ENCODE results near the gene CAPN9. TPM values are rescaled to one million over a fixed set of nuclear protein-coding genes. Genes with fewer than 3 reads are reported as not detected.

The CAPN9 gene
- polyA plus RNA-seq, 12 donors: 0.38 to 4.9 (median 1.2) TPM; not detected in 1

- DNase-seq: no peak
These were observed 49.4 kb downstream of the CAPN9 start for GRCh38 chr1:230796626-230797025.

- no peak for DNase-seq
These were observed 50.3 kb downstream of the CAPN9 start for GRCh38 chr1:230797376-230797920.

GRCh38 chr1:230797942-230798365, 50.8 kb downstream of the CAPN9 start:
- peak; percentile 77 for DNase-seq

GRCh38 chr1:230798491-230798890, 51.3 kb downstream of the CAPN9 start:
- no peak for DNase-seq

DNA sequence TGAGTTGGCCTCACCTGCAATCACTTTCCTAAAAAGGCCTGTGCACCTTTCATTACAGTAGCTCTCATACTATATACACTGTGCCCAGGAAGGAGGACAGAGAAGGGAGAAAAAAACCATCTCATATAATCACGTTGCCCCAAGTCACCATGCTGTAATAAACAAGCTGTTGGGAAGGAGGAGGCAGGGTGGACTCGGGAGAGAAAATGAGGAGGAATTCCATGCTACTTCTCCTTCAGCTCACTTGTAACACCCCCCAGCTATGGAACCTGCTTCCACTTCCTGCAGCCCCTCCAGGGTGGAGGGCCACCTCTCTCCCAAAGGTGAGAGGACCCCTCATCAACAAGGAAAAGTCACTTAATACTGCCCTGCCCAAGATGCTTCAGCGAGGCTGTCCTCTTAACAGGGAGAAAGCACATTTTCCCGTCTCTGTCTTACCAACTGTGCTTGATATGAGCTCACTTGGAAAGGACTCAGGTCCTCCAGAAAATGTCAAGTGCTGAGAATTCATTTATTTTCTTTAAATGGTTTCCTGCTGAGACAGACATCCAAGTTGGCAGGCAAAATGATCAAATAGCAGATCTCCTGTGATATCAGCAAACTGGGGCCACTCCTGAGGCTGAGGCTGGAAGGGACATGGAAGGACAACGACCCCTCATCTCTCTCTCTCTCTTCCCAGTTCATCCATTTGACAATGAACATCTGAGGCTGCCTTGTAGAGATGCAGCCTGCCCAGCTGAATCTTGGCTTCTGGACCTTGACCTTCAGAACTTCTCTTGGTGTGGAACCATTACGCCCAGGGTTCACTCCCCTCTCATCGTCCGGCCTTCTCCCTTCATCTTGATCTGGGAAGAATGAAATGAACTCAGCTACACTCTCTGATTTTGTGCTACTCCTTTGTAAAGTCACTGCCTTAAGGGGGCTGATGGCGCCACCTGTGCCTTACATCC, 54.0 kb downstream of the CAPN9 start:
- DNase-seq: no peak

DNA sequence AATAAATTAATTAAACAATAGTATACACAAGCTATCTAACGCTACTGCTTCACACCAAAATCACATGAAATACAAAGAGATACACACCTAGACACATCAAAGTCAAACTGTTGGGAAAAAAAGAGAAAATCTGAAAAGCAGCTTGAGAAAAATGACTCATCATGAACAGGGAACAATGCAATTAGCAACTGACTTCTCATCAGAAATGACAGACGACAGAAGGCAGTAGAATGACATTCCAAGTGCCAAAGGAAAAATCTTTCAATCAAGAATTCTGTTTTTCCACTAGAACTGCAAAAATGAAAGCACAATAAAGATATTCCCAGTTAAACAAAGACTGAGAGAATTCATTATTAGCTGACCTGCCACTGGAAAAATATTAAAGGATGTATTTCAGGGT, 57.2 kb downstream of the CAPN9 start:
- no peak for DNase-seq

- no peak for DNase-seq
These were observed 59.4 kb downstream of the CAPN9 start for GRCh38 chr1:230806552-230806951.

DNA sequence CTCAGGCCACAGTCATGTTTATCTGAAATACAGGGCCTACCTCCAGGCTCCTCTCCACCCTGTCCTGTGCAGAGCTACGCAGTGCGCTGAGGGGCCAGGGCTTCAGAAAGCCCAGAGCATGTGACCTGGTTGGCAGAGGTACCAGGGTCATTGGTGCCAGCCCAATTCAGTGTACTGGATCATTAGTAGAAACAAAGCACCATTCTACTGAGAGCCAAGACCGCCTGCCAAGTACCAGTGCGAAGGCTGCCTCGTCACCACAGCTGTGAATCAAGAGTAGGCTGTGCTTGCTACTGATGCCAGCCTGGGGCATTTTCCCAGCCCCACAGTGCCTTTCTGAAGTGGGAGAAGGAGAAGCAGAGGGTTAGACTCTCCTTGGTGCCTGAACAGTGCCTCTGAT, 59.8 kb downstream of the CAPN9 start:
- peak; percentile 57 for DNase-seq

GRCh38 chr1:230807561-230808280, 60.5 kb downstream of the CAPN9 start:
- DNase-seq: peak; percentile 75

GRCh38 chr1:230808281-230808872, 61.2 kb downstream of the CAPN9 start:
- DNase-seq: peak; percentile 81

GRCh38 chr1:230809256-230809990, 62.2 kb downstream of the CAPN9 start:
- DNase-seq: no peak

- no peak for DNase-seq
These were observed 65.4 kb downstream of the CAPN9 start for GRCh38 chr1:230812568-230812967.

GRCh38 chr1:230814949-230815692, 67.9 kb downstream of the CAPN9 start:
- peak; percentile 46 for DNase-seq

- no peak for DNase-seq
These were observed 68.8 kb downstream of the CAPN9 start for GRCh38 chr1:230816018-230816417.

- DNase-seq: no peak
These were observed 71.2 kb downstream of the CAPN9 start for GRCh38 chr1:230818367-230818766.

- no peak for DNase-seq
These were observed 71.7 kb downstream of the CAPN9 start for GRCh38 chr1:230818901-230819300.

DNA sequence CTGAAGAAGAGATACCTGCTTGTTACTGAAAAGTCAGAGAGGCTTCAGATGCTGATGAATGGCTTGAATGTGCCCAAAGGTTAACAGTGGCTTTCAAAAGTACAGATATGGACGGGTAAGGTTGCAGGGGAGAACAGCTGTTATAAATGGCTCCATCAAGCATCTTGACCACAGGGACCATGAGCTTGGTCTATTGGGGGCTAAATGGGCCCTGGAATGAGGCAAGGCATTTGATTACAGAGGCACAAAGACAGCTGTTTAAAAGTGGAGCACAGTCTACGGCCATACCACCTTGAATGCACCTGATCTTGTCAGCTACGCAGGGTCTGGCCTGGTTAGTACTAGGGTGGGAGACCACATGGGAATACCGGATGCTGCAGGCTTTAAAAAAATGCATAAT, 72.8 kb downstream of the CAPN9 start:
- DNase-seq: no peak

- DNase-seq: no peak
These were observed 73.4 kb downstream of the CAPN9 start for GRCh38 chr1:230820568-230820967.

- no peak for DNase-seq
These were observed 74.2 kb downstream of the CAPN9 start for GRCh38 chr1:230821346-230821745.

- peak; percentile 89 for DNase-seq
These were observed 74.9 kb downstream of the CAPN9 start for GRCh38 chr1:230822092-230822581.
